ENCODE results near the gene GPR137.

Gene GPR137

GRCh38 chr11:64254326-64254725 lies 31.3 kb upstream of the GPR137 start:
- Histone ChIP-seq H4K8ac (ENCODE audit: low read depth, low read length) (no peak overlapping the region), H3K9ac (ENCODE audit: low read length) (no peak overlapping the region), H2BK5ac (ENCODE audit: low read length) (no peak overlapping the region), H4K5ac (ENCODE audit: low read length) (no peak overlapping the region), H3K79me2 (ENCODE audit: control insufficient read depth, insufficient read depth, low read length) (peaks cover 12% of the 10 kb centered on the region), H3K36me3 (ENCODE audit: control insufficient read depth, insufficient read depth, low read length) (peaks cover 8% of the 10 kb centered on the region), H3K27ac (ENCODE audit: low read depth, low read length) (no peak overlapping the region), H3K4me2 (ENCODE audit: low read length) (no peak overlapping the region), H3K18ac (ENCODE audit: low read length) (no peak overlapping the region), H3K4me3 (ENCODE audit: low read length) (no peak overlapping the region), H3K56ac (ENCODE audit: low read length) (no peak overlapping the region), H3K79me1 (ENCODE audit: low read length) (peaks cover 13% of the 10 kb centered on the region), H3K27me3 (ENCODE audit: insufficient read depth, low read length, poor library complexity) (no peaks in the 10 kb centered on the region), H2BK120ac (ENCODE audit: low read depth, low read length) (no peak overlapping the region), H3K4ac (ENCODE audit: low read depth, low read length) (no peak overlapping the region), H2BK15ac (replicated peaks; ENCODE audit: low read depth) (no peak overlapping the region), H3K23ac (ENCODE audit: low read length) (no peak overlapping the region), H2AK5ac (ENCODE audit: low read length) (no peak overlapping the region), H3K4me1 (ENCODE audit: control insufficient read depth, low read depth, low read length) (peaks cover 3% of the 10 kb centered on the region)
- no CpG with 5 or more reads among the region's 7 CpGs for WGBS (ENCODE audit: extremely low coverage, insufficient coverage, low lambda C conversion rate)
- DNase-seq, result no peak

GRCh38 chr11:64255135-64256128 lies 30.2 kb upstream of the GPR137 start:
- Histone ChIP-seq H3K4ac (ENCODE audit: low read depth, low read length) (no peak overlapping the region), H2BK5ac (ENCODE audit: low read length) (no peak overlapping the region), H4K8ac (ENCODE audit: low read depth, low read length) (no peak overlapping the region), H3K4me2 (ENCODE audit: low read length) (no peak overlapping the region), H3K79me1 (ENCODE audit: low read length) (peaks cover 13% of the 10 kb centered on the region), H3K4me1 (ENCODE audit: control insufficient read depth, low read depth, low read length) (no peaks in the 10 kb centered on the region), H2BK120ac (ENCODE audit: low read depth, low read length) (no peak overlapping the region), H2BK15ac (replicated peaks; ENCODE audit: low read depth) (no peak overlapping the region), H3K9ac (ENCODE audit: low read length) (no peak overlapping the region), H3K18ac (ENCODE audit: low read length) (no peak overlapping the region), H2AK5ac (ENCODE audit: low read length) (no peak overlapping the region), H3K79me2 (ENCODE audit: control insufficient read depth, insufficient read depth, low read length) (peaks cover 12% of the 10 kb centered on the region), H3K56ac (ENCODE audit: low read length) (no peak overlapping the region), H3K36me3 (ENCODE audit: control insufficient read depth, insufficient read depth, low read length) (peaks cover 8% of the 10 kb centered on the region), H4K5ac (ENCODE audit: low read length) (no peak overlapping the region), H3K23ac (ENCODE audit: low read length) (no peak overlapping the region), H3K27ac (ENCODE audit: low read depth, low read length) (no peak overlapping the region), H3K4me3 (ENCODE audit: low read length) (no peak overlapping the region), H3K27me3 (ENCODE audit: insufficient read depth, low read length, poor library complexity) (no peaks in the 10 kb centered on the region)
- DNase-seq, result no peak
- no CpG with 5 or more reads among the region's 35 CpGs for WGBS (ENCODE audit: extremely low coverage, insufficient coverage, low lambda C conversion rate)

- H3K4me1 ChIP-seq (ENCODE audit: control insufficient read depth, low read depth, low read length), result no peaks in the 10 kb centered on the region
- H3K79me1 ChIP-seq (ENCODE audit: low read length), result peaks cover 13% of the 10 kb centered on the region
- no peak overlapping the region for H2BK120ac ChIP-seq (ENCODE audit: low read depth, low read length)
- no CpG with 5 or more reads among the region's 15 CpGs for WGBS (ENCODE audit: extremely low coverage, insufficient coverage, low lambda C conversion rate)
- no peak overlapping the region for H2BK15ac ChIP-seq (replicated peaks; ENCODE audit: low read depth)
- no peak overlapping the region for H2BK5ac ChIP-seq (ENCODE audit: low read length)
- H4K5ac ChIP-seq (ENCODE audit: low read length), result no peak overlapping the region
- no peak overlapping the region for H3K4ac ChIP-seq (ENCODE audit: low read depth, low read length)
- H3K18ac ChIP-seq (ENCODE audit: low read length), result no peak overlapping the region
- no peak overlapping the region for H3K4me3 ChIP-seq (ENCODE audit: low read length)
- no peak overlapping the region for H3K9ac ChIP-seq (ENCODE audit: low read length)
- H3K23ac ChIP-seq (ENCODE audit: low read length), result no peak overlapping the region
- no peak overlapping the region for H3K4me2 ChIP-seq (ENCODE audit: low read length)
- no peak overlapping the region for H4K8ac ChIP-seq (ENCODE audit: low read depth, low read length)
- no peak for DNase-seq
- H2AK5ac ChIP-seq (ENCODE audit: low read length), result no peak overlapping the region
- no peak overlapping the region for H3K56ac ChIP-seq (ENCODE audit: low read length)
- H3K36me3 ChIP-seq (ENCODE audit: control insufficient read depth, insufficient read depth, low read length), result peaks cover 11% of the 10 kb centered on the region
- H3K27me3 ChIP-seq (ENCODE audit: insufficient read depth, low read length, poor library complexity), result no peaks in the 10 kb centered on the region
- H3K79me2 ChIP-seq (ENCODE audit: control insufficient read depth, insufficient read depth, low read length), result peaks cover 12% of the 10 kb centered on the region
- H3K27ac ChIP-seq (ENCODE audit: low read depth, low read length), result no peak overlapping the region
Observed at GRCh38 chr11:64256300-64256699, 29.3 kb upstream of the GPR137 start.

GRCh38 chr11:64258356-64258755 lies 27.3 kb upstream of the GPR137 start:
- Histone ChIP-seq H3K9ac (ENCODE audit: low read length) (no peak overlapping the region), H3K56ac (ENCODE audit: low read length) (no peak overlapping the region), H3K4ac (ENCODE audit: low read depth, low read length) (no peak overlapping the region), H2AK5ac (ENCODE audit: low read length) (no peak overlapping the region), H3K27me3 (ENCODE audit: insufficient read depth, low read length, poor library complexity) (no peaks in the 10 kb centered on the region), H3K4me2 (ENCODE audit: low read length) (no peak overlapping the region), H3K79me1 (ENCODE audit: low read length) (peaks cover 5% of the 10 kb centered on the region), H2BK5ac (ENCODE audit: low read length) (no peak overlapping the region), H4K8ac (ENCODE audit: low read depth, low read length) (no peak overlapping the region), H3K4me1 (ENCODE audit: control insufficient read depth, low read depth, low read length) (no peaks in the 10 kb centered on the region), H2BK15ac (replicated peaks; ENCODE audit: low read depth) (no peak overlapping the region), H3K27ac (ENCODE audit: low read depth, low read length) (no peak overlapping the region), H3K36me3 (ENCODE audit: control insufficient read depth, insufficient read depth, low read length) (peaks cover 14% of the 10 kb centered on the region), H3K18ac (ENCODE audit: low read length) (no peak overlapping the region), H2BK120ac (ENCODE audit: low read depth, low read length) (no peak overlapping the region), H3K4me3 (ENCODE audit: low read length) (no peak overlapping the region), H3K79me2 (ENCODE audit: control insufficient read depth, insufficient read depth, low read length) (peaks cover under 1% of the 10 kb centered on the region), H3K23ac (ENCODE audit: low read length) (no peak overlapping the region), H4K5ac (ENCODE audit: low read length) (no peak overlapping the region)
- no CpG with 5 or more reads among the region's 24 CpGs for WGBS (ENCODE audit: extremely low coverage, insufficient coverage, low lambda C conversion rate)
- DNase-seq, result no peak

GRCh38 chr11:64258946-64259532 lies 26.6 kb upstream of the GPR137 start:
- WGBS (ENCODE audit: extremely low coverage, insufficient coverage, low lambda C conversion rate), result no CpG with 5 or more reads among the region's 32 CpGs
- Histone ChIP-seq H2BK120ac (ENCODE audit: low read depth, low read length) (no peak overlapping the region), H3K4me1 (ENCODE audit: control insufficient read depth, low read depth, low read length) (no peaks in the 10 kb centered on the region), H4K8ac (ENCODE audit: low read depth, low read length) (no peak overlapping the region), H3K4ac (ENCODE audit: low read depth, low read length) (no peak overlapping the region), H4K5ac (ENCODE audit: low read length) (no peak overlapping the region), H3K79me1 (ENCODE audit: low read length) (peaks cover 3% of the 10 kb centered on the region), H2BK5ac (ENCODE audit: low read length) (no peak overlapping the region), H3K4me2 (ENCODE audit: low read length) (no peak overlapping the region), H3K27ac (ENCODE audit: low read depth, low read length) (no peak overlapping the region), H3K27me3 (ENCODE audit: insufficient read depth, low read length, poor library complexity) (no peaks in the 10 kb centered on the region), H3K79me2 (ENCODE audit: control insufficient read depth, insufficient read depth, low read length) (no peaks in the 10 kb centered on the region), H2BK15ac (replicated peaks; ENCODE audit: low read depth) (no peak overlapping the region), H3K4me3 (ENCODE audit: low read length) (no peak overlapping the region), H3K23ac (ENCODE audit: low read length) (no peak overlapping the region), H3K56ac (ENCODE audit: low read length) (no peak overlapping the region), H2AK5ac (ENCODE audit: low read length) (no peak overlapping the region), H3K18ac (ENCODE audit: low read length) (no peak overlapping the region), H3K9ac (ENCODE audit: low read length) (no peak overlapping the region), H3K36me3 (ENCODE audit: control insufficient read depth, insufficient read depth, low read length) (peaks cover 17% of the 10 kb centered on the region)
- no peak for DNase-seq

All from mesendoderm (in vitro differentiated cells).